Stomach smooth muscle (tissue), 2 donors: ENCODE results near the gene PLXNA2.

Experiments
- H3K27ac ChIP-seq: one replicate; pipeline ENCODE4 v1.7.0; 2013; ENCODE audit warnings: mild to moderate bottlenecking, low read length, inconsistent platforms
- H3K27me3 ChIP-seq, 2 donors: one replicate each; pipeline ENCODE4 v1.7.0; 2013; ENCODE audit warnings: low read length in 2 of 2; ENCODE audit not compliant: insufficient read depth in 2 of 2, control insufficient read depth in 1 of 2
- H3K36me3 ChIP-seq, 2 donors: one replicate each; pipeline ENCODE4 v1.7.0; 2013; ENCODE audit warnings: low read length in 2 of 2; ENCODE audit not compliant: control insufficient read depth in 2 of 2, insufficient read depth in 2 of 2
- H3K4me1 ChIP-seq: one replicate; pipeline ENCODE4 v1.7.0; 2013; ENCODE audit warnings: low read length; ENCODE audit not compliant: control insufficient read depth, insufficient read depth
- H3K4me3 ChIP-seq, 2 donors: one replicate each; pipeline ENCODE4 v1.7.0; 2013; ENCODE audit warnings: low read length in 2 of 2
- H3K9ac ChIP-seq, 2 donors: one replicate each; pipeline ENCODE4 v1.7.0; 2013; ENCODE audit warnings: low read length in 2 of 2, mild to moderate bottlenecking in 1 of 2
- H3K9me3 ChIP-seq, 2 donors: one replicate each; pipeline ENCODE4 v1.7.0; 2013; ENCODE audit warnings: low read length in 2 of 2; ENCODE audit not compliant: control insufficient read depth in 2 of 2
- donor health status: healthy.
- donor health status: Pancreatic carcinoma.

The PLXNA2 gene

DNA sequence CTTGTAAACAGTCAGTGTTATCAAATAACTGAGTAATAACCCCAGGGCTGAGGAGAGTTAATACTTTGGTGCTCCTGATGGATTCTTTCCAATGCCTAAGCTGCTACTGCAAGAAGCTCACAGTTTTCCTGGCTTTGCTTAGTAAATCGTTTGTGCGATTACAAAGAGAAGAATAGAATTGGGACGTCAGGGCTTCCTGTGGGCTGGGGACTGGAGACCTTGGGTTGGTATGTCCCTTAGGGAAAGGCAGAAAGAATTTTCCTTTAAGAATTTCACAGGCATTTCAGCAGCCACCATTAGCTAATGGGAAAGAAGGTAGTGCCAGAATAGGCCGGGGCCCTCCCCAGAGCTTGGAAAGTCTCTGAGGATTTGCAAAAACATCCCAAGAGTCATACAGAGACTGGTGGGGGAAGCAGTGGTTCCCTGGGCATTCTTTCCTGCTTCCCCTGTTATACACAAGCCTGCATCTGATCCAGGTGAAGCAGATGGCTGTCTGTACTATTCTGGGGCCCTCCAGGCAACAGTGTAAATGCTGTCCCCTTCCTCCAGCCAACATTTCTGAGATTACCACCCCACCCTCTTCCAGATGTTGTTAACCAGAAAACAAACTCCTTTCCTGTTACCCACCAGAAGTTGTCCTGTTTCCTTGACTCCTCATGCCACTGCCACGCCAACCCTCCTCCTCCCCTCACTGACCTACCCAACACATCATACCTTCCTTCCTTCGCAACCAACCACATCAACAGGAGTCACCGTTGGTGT is 40.2 kb downstream of the PLXNA2 start:
- H3K4me3 ChIP-seq: peak overlapping the region in 1 of 2 donors; percentile 15
- H3K9ac ChIP-seq: no peak overlapping the region
- H3K27me3 ChIP-seq: no peaks in the 10 kb centered on the region
- H3K9me3 ChIP-seq: no peaks in the 10 kb centered on the region
- H3K36me3 ChIP-seq: peaks cover 8 to 18% of the 10 kb centered on the region in 2 donors
- H3K27ac ChIP-seq: peak overlapping the region; percentile 73
- H3K4me1 ChIP-seq: peaks cover 43% of the 10 kb centered on the region

- H3K27me3 ChIP-seq: no peaks in the 10 kb centered on the region
- H3K4me1 ChIP-seq: peaks cover 43% of the 10 kb centered on the region
- H3K9ac ChIP-seq: no peak overlapping the region
- peak overlapping the region; percentile 53 for H3K27ac ChIP-seq
- H3K36me3 ChIP-seq: peaks cover under 1 to 16% of the 10 kb centered on the region in 2 donors
- no peaks in the 10 kb centered on the region for H3K9me3 ChIP-seq
- no peak overlapping the region for H3K4me3 ChIP-seq
Measured at GRCh38 chr1:208203127-208203847, 40.9 kb downstream of the PLXNA2 start.

GRCh38 chr1:208202333-208202995 is 41.7 kb downstream of the PLXNA2 start:
- Histone ChIP-seq H3K4me3 (no peak overlapping the region), H3K9ac (no peak overlapping the region), H3K27ac (peak overlapping the region; percentile 53)

GRCh38 chr1:208201229-208201628 is 43.0 kb downstream of the PLXNA2 start:
- peaks cover 40% of the 10 kb centered on the region for H3K4me1 ChIP-seq
- peaks cover 0 to 9% of the 10 kb centered on the region in 2 donors for H3K36me3 ChIP-seq
- H3K9me3 ChIP-seq: no peaks in the 10 kb centered on the region
- no peak overlapping the region for H3K4me3 ChIP-seq
- H3K27ac ChIP-seq: no peak overlapping the region
- H3K9ac ChIP-seq: no peak overlapping the region
- no peaks in the 10 kb centered on the region for H3K27me3 ChIP-seq

More at GRCh38 chr1:208202333-208202995, 41.7 kb downstream of the PLXNA2 start:
- Histone ChIP-seq H3K36me3 (peaks cover 0 to 11% of the 10 kb centered on the region in 2 donors), H3K4me1 (peaks cover 40% of the 10 kb centered on the region), H3K9me3 (no peaks in the 10 kb centered on the region), H3K27me3 (no peaks in the 10 kb centered on the region)

DNA sequence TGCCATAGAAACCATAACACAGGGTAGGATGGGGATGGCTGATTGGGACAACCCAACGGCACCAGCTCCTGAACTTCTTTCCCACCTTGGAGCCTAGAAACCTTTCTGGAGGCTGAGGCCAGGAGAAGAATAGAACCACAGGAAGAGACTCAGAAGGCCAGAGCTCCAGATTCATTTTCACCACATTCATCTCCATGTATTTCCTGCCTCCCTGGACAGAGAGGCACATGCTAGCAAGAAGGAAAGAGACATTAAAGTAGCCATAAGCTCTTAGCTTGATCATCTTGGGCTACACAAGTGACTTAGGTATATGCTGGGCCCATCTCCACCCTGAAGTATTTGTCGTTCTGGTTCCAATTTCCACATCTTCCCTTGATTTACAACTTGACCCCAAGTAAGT is 44.1 kb downstream of the PLXNA2 start:
- Histone ChIP-seq H3K9me3 (no peaks in the 10 kb centered on the region), H3K27ac (no peak overlapping the region), H3K9ac (no peak overlapping the region), H3K36me3 (peaks cover 0 to 7% of the 10 kb centered on the region in 2 donors), H3K27me3 (no peaks in the 10 kb centered on the region), H3K4me1 (peaks cover 40% of the 10 kb centered on the region), H3K4me3 (no peak overlapping the region)

- Histone ChIP-seq H3K9me3 (no peaks in the 10 kb centered on the region), H3K27me3 (no peaks in the 10 kb centered on the region), H3K4me3 (no peak overlapping the region), H3K9ac (no peak overlapping the region), H3K4me1 (peaks cover 31% of the 10 kb centered on the region), H3K36me3 (peaks cover 0 to 9% of the 10 kb centered on the region in 2 donors), H3K27ac (no peak overlapping the region)
Measured at GRCh38 chr1:208198236-208198635, 45.9 kb downstream of the PLXNA2 start.

GRCh38 chr1:208194944-208195343 is 49.2 kb downstream of the PLXNA2 start:
- Histone ChIP-seq H3K27me3 (no peaks in the 10 kb centered on the region), H3K4me3 (no peak overlapping the region), H3K9me3 (no peaks in the 10 kb centered on the region), H3K9ac (no peak overlapping the region), H3K4me1 (peaks cover 21% of the 10 kb centered on the region), H3K36me3 (peaks cover 0 to 19% of the 10 kb centered on the region in 2 donors), H3K27ac (no peak overlapping the region)

DNA sequence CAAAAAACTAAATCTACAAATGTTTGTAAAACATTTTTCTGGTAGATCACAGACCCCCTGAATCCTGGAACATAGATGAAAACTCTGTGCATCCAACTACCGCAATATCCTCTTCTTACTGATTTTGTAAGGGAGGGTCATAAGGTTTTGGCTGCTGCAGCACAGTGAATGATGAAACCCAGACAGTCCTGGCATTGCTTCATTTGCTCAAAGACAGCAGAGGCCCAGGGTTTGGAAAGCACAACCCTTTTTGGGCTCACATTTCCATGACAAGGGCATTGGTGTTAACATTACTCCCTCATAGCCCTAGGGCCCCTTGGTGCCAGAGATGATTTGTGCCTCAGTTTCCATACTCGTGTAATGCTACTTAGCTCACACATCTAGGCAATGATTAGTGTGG is 51.2 kb downstream of the PLXNA2 start:
- Histone ChIP-seq H3K9me3 (no peaks in the 10 kb centered on the region), H3K9ac (no peak overlapping the region), H3K36me3 (peaks cover 0 to 14% of the 10 kb centered on the region in 2 donors), H3K27me3 (no peaks in the 10 kb centered on the region), H3K27ac (no peak overlapping the region), H3K4me1 (peaks cover 24% of the 10 kb centered on the region), H3K4me3 (peak overlapping the region in 1 of 2 donors; percentile 8)

DNA sequence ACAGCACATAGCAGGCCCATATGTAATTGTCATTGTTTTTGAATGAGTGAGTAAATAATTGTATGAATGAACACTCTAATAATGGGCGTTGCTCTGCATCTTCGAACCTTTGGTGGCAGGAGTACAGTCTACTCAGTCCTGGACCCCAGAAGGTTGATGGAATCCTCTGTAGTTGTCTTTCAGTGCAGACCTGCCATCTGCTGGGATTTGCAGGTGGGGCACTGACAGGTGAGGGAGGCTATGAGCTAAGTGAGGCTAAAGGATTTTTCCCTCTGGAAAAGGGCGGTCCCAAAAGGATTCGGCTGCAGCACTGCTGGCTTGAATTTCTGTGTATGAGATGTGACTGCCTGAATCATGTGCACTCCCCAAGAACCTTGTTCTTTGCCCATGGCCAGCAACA is 53.4 kb downstream of the PLXNA2 start:
- no peaks in the 10 kb centered on the region for H3K9me3 ChIP-seq
- H3K4me3 ChIP-seq: no peak overlapping the region
- no peak overlapping the region for H3K9ac ChIP-seq
- peaks cover 0 to 12% of the 10 kb centered on the region in 2 donors for H3K36me3 ChIP-seq
- H3K4me1 ChIP-seq: peaks cover 33% of the 10 kb centered on the region
- H3K27ac ChIP-seq: no peak overlapping the region
- no peaks in the 10 kb centered on the region for H3K27me3 ChIP-seq

- Histone ChIP-seq H3K9ac (no peak overlapping the region), H3K27ac (no peak overlapping the region), H3K4me3 (no peak overlapping the region), H3K36me3 (peaks cover 0 to 10% of the 10 kb centered on the region in 2 donors), H3K9me3 (no peaks in the 10 kb centered on the region), H3K4me1 (peaks cover 35% of the 10 kb centered on the region), H3K27me3 (no peaks in the 10 kb centered on the region)
Measured at GRCh38 chr1:208189716-208190115, 54.5 kb downstream of the PLXNA2 start.
